Mesendoderm (in vitro differentiated cells): ENCODE measurements around the gene APBB2.
A peak's percentile ranks its signal among the peaks of the same experiment; 100 is the strongest.

Source experiments
- DNase-seq: peaks from one replicate; pipeline ENCODE4 v3.0.0; 2013
- H2AK5ac ChIP-seq: 2 replicates; pipeline ENCODE4 v1.6.1; 2013; ENCODE audit warnings: low read length, inconsistent platforms
- H2BK120ac ChIP-seq: 2 replicates; pipeline ENCODE4 v1.6.1; 2013; ENCODE audit warnings: low read depth, mild to moderate bottlenecking, low read length, moderate library complexity, mixed read lengths
- H2BK15ac ChIP-seq: replicated peaks from 2 replicates; pipeline ENCODE4 v1.6.1; 2013; ENCODE audit warnings: low read depth, mild to moderate bottlenecking, moderate library complexity
- H2BK5ac ChIP-seq: 2 replicates; pipeline ENCODE4 v1.6.1; 2013; ENCODE audit warnings: low read length, inconsistent platforms
- H3K18ac ChIP-seq: 2 replicates; pipeline ENCODE4 v1.6.1; 2013; ENCODE audit warnings: mild to moderate bottlenecking, low read length, mixed read lengths
- H3K23ac ChIP-seq: one replicate; pipeline ENCODE4 v1.6.1; 2013; ENCODE audit warnings: low read length
- H3K27ac ChIP-seq: 2 replicates; pipeline ENCODE4 v1.5.1; 2013; ENCODE audit warnings: low read depth, mild to moderate bottlenecking, inconsistent platforms, low read length, moderate library complexity
- H3K27me3 ChIP-seq: 2 replicates; pipeline ENCODE4 v1.6.1; 2013; ENCODE audit warnings: low read length, control low read depth, mild to moderate bottlenecking, inconsistent platforms; ENCODE audit not compliant: insufficient read depth, poor library complexity
- H3K36me3 ChIP-seq: 2 replicates; pipeline ENCODE4 v1.6.1; 2013; ENCODE audit warnings: low read length, inconsistent platforms; ENCODE audit not compliant: control insufficient read depth, insufficient read depth
- H3K4ac ChIP-seq: one replicate; pipeline ENCODE4 v1.6.1; 2013; ENCODE audit warnings: low read depth, mild to moderate bottlenecking, low read length, moderate library complexity
- H3K4me1 ChIP-seq: 2 replicates; pipeline ENCODE4 v1.6.1; 2013; ENCODE audit warnings: low read depth, low read length, inconsistent platforms; ENCODE audit not compliant: control insufficient read depth
- H3K4me2 ChIP-seq: 2 replicates; pipeline ENCODE4 v1.6.1; 2013; ENCODE audit warnings: low read length
- H3K4me3 ChIP-seq: 2 replicates; pipeline ENCODE4 v1.5.1; 2013; ENCODE audit warnings: mild to moderate bottlenecking, low read length
- H3K56ac ChIP-seq: one replicate; pipeline ENCODE4 v1.6.1; 2013; ENCODE audit warnings: low read length
- H3K79me1 ChIP-seq: 2 replicates; pipeline ENCODE4 v1.6.1; 2013; ENCODE audit warnings: low read length, inconsistent platforms
- H3K79me2 ChIP-seq: 2 replicates; pipeline ENCODE4 v1.6.1; 2013; ENCODE audit warnings: mild to moderate bottlenecking, low read length; ENCODE audit not compliant: control insufficient read depth, insufficient read depth
- H3K9ac ChIP-seq: 2 replicates; pipeline ENCODE4 v1.6.1; 2013; ENCODE audit warnings: low read length, inconsistent platforms
- H4K5ac ChIP-seq: one replicate; pipeline ENCODE4 v1.6.1; 2013; ENCODE audit warnings: low read length
- H4K8ac ChIP-seq: one replicate; pipeline ENCODE4 v1.6.1; 2013; ENCODE audit warnings: low read depth, mild to moderate bottlenecking, control low read depth, low read length, moderate library complexity
- WGBS: extraction: QIAGEN DNeasy Blood & Tissue Kit; methylation state at CpG from one replicate; pipeline ENCODE4 v1.1.7; 2013; ENCODE audit warnings: low lambda C conversion rate, missing lambda C conversion rate; ENCODE audit not compliant: insufficient coverage; ENCODE audit errors: extremely low coverage; 5-methylcytosine and 5-hydroxymethylcytosine counted together

Gene APBB2

GRCh38 chr4:41257257-41257901 is 43.0 kb upstream of the APBB2 start:
- peaks cover 5% of the 10 kb centered on the region for H3K79me1 ChIP-seq
- H2BK5ac ChIP-seq = no peak overlapping the region
- H3K4ac ChIP-seq = peak overlapping the region; percentile 83
- peaks cover 28% of the 10 kb centered on the region for H3K79me2 ChIP-seq
- peak overlapping the region; percentile 85 for H3K9ac ChIP-seq
- no peaks in the 10 kb centered on the region for H3K27me3 ChIP-seq
- no CpG with 5 or more reads among the region's 69 CpGs for WGBS
- peak overlapping the region; percentile 93 for H3K56ac ChIP-seq
- no peak overlapping the region for H3K23ac ChIP-seq
- peaks cover 2% of the 10 kb centered on the region for H3K4me1 ChIP-seq
- H3K36me3 ChIP-seq = peaks cover 7% of the 10 kb centered on the region
- H4K8ac ChIP-seq = no peak overlapping the region
- H2AK5ac ChIP-seq = no peak overlapping the region
- peak overlapping the region; percentile 9 for H2BK120ac ChIP-seq
- peak; percentile 66 for DNase-seq
- H2BK15ac ChIP-seq = no peak overlapping the region
- H3K27ac ChIP-seq = peak overlapping the region; percentile 48
- peak overlapping the region; percentile 92 for H3K4me3 ChIP-seq
- H3K18ac ChIP-seq = peak overlapping the region; percentile 44
- no peak overlapping the region for H4K5ac ChIP-seq
- peak overlapping the region; percentile 71 for H3K4me2 ChIP-seq

- Histone ChIP-seq H2BK120ac (peak within 1 kb of the TSS; percentile 9), H2BK5ac (no peak within 1 kb of the TSS), H3K27me3 (no peaks in the 10 kb centered on the region), H2AK5ac (no peak within 1 kb of the TSS), H4K5ac (no peak within 1 kb of the TSS), H3K4me1 (peaks cover 2% of the 10 kb centered on the region), H3K18ac (peak within 1 kb of the TSS; percentile 44), H4K8ac (no peak within 1 kb of the TSS), H3K23ac (peak within 1 kb of the TSS; percentile 72), H2BK15ac (no peak within 1 kb of the TSS), H3K27ac (peak within 1 kb of the TSS; percentile 48), H3K79me1 (peaks cover 5% of the 10 kb centered on the region), H3K9ac (peak within 1 kb of the TSS; percentile 85), H3K56ac (peak within 1 kb of the TSS; percentile 93), H3K36me3 (peaks cover 7% of the 10 kb centered on the region), H3K4ac (peak within 1 kb of the TSS; percentile 83), H3K4me2 (peak within 1 kb of the TSS; percentile 71), H3K79me2 (peaks cover 28% of the 10 kb centered on the region), H3K4me3 (peak within 1 kb of the TSS; percentile 92)
- WGBS = no CpG with 5 or more reads among the region's 55 CpGs
- DNase-seq = peak; percentile 98
These were observed 42.5 kb upstream of the APBB2 start, which contains the start of gene UCHL1 for GRCh38 chr4:41256740-41257256. TSS of gene UCHL1 (plus strand) at chr4:41256928. CDS start at chr4:41256977, 49 bp downstream.

GRCh38 chr4:41256131-41256739 is 41.9 kb upstream of the APBB2 start:
- peak overlapping the region; percentile 40 for H3K4me3 ChIP-seq
- peak overlapping the region; percentile 31 for H3K4me2 ChIP-seq
- no peak overlapping the region for H3K4ac ChIP-seq
- peaks cover 28% of the 10 kb centered on the region for H3K79me2 ChIP-seq
- peak; percentile 82 for DNase-seq
- H3K56ac ChIP-seq = peak overlapping the region; percentile 42
- peaks cover 5% of the 10 kb centered on the region for H3K36me3 ChIP-seq
- H3K27ac ChIP-seq = no peak overlapping the region
- peak overlapping the region; percentile 20 for H3K18ac ChIP-seq
- no peak overlapping the region for H2BK15ac ChIP-seq
- no CpG with 5 or more reads among the region's 13 CpGs for WGBS
- H3K9ac ChIP-seq = peak overlapping the region; percentile 46
- no peak overlapping the region for H2BK5ac ChIP-seq
- H4K5ac ChIP-seq = no peak overlapping the region
- peaks cover 5% of the 10 kb centered on the region for H3K79me1 ChIP-seq
- H4K8ac ChIP-seq = no peak overlapping the region
- H3K23ac ChIP-seq = no peak overlapping the region
- H3K4me1 ChIP-seq = peaks cover 2% of the 10 kb centered on the region
- H2AK5ac ChIP-seq = no peak overlapping the region
- H2BK120ac ChIP-seq = no peak overlapping the region
- H3K27me3 ChIP-seq = no peaks in the 10 kb centered on the region

GRCh38 chr4:41245983-41246382 is 31.6 kb upstream of the APBB2 start:
- Histone ChIP-seq H2BK5ac (no peak overlapping the region), H2AK5ac (no peak overlapping the region), H3K18ac (no peak overlapping the region), H3K36me3 (no peaks in the 10 kb centered on the region), H3K9ac (no peak overlapping the region), H4K5ac (no peak overlapping the region), H2BK15ac (no peak overlapping the region), H3K79me2 (no peaks in the 10 kb centered on the region), H3K56ac (no peak overlapping the region), H3K4me2 (no peak overlapping the region), H3K23ac (no peak overlapping the region), H2BK120ac (no peak overlapping the region), H3K4ac (no peak overlapping the region), H4K8ac (no peak overlapping the region), H3K79me1 (no peaks in the 10 kb centered on the region), H3K4me1 (no peaks in the 10 kb centered on the region), H3K27me3 (no peaks in the 10 kb centered on the region), H3K4me3 (no peak overlapping the region), H3K27ac (no peak overlapping the region)
- DNase-seq = no peak
- WGBS = no CpG with 5 or more reads among the region's 1 CpG

GRCh38 chr4:41241919-41242318 is 27.6 kb upstream of the APBB2 start:
- no peak overlapping the region for H3K27ac ChIP-seq
- WGBS = no CpG with 5 or more reads among the region's 1 CpG
- no peaks in the 10 kb centered on the region for H3K36me3 ChIP-seq
- no peak overlapping the region for H4K5ac ChIP-seq
- no peak overlapping the region for H2BK120ac ChIP-seq
- H4K8ac ChIP-seq = no peak overlapping the region
- no peak overlapping the region for H3K9ac ChIP-seq
- H3K79me1 ChIP-seq = no peaks in the 10 kb centered on the region
- H2BK15ac ChIP-seq = no peak overlapping the region
- H2BK5ac ChIP-seq = no peak overlapping the region
- H3K4me1 ChIP-seq = no peaks in the 10 kb centered on the region
- no peak overlapping the region for H2AK5ac ChIP-seq
- DNase-seq = no peak
- no peak overlapping the region for H3K23ac ChIP-seq
- no peaks in the 10 kb centered on the region for H3K27me3 ChIP-seq
- no peak overlapping the region for H3K4me2 ChIP-seq
- no peak overlapping the region for H3K18ac ChIP-seq
- H3K4ac ChIP-seq = no peak overlapping the region
- no peaks in the 10 kb centered on the region for H3K79me2 ChIP-seq
- H3K4me3 ChIP-seq = no peak overlapping the region
- no peak overlapping the region for H3K56ac ChIP-seq
